HG03354 (cell line): Measurements from ENCODE around the gene SLC9A5.

Experiments
- ATAC-seq: cut with Tn5 transposase; IDR thresholded peaks from one replicate; pipeline ENCODE4 v1.9.1; 2021; ENCODE audit warnings: mild to moderate bottlenecking; ENCODE audit not compliant: unreplicated experiment, poor library complexity, severe bottlenecking

The SLC9A5 gene

GRCh38 chr16:67248401-67249177, at the start of gene SLC9A5:
TSS of gene SLC9A5 (plus strand) at chr16:67248979. CDS start at chr16:67249015, 36 bp downstream.
- ATAC-seq, result no peak

GRCh38 chr16:67199011-67199807, 49.6 kb upstream of the SLC9A5 start, which contains the start of gene ELMO3:
TSS of gene ELMO3 (plus strand) at chr16:67199131. CDS start at chr16:67199327, 196 bp downstream.
- ATAC-seq, result no peak

GRCh38 chr16:67199808-67200198, 49.0 kb upstream of the SLC9A5 start:
- ATAC-seq, result no peak

GRCh38 chr16:67200491-67200890, 48.3 kb upstream of the SLC9A5 start:
- ATAC-seq, result no peak

- no peak for ATAC-seq
Measured at GRCh38 chr16:67201411-67202345, 47.1 kb upstream of the SLC9A5 start.

GRCh38 chr16:67202426-67202825, 46.4 kb upstream of the SLC9A5 start:
- ATAC-seq, result no peak

- ATAC-seq, result no peak
Measured at GRCh38 chr16:67202956-67203493, 45.8 kb upstream of the SLC9A5 start.

- ATAC-seq, result no peak
Measured at GRCh38 chr16:67204076-67204475, 44.7 kb upstream of the SLC9A5 start.

GRCh38 chr16:67206129-67206837, 42.5 kb upstream of the SLC9A5 start:
- ATAC-seq, result no peak

GRCh38 chr16:67206838-67207248, 41.9 kb upstream of the SLC9A5 start:
- no peak for ATAC-seq

- no peak for ATAC-seq
Measured at GRCh38 chr16:67207249-67208091, 41.3 kb upstream of the SLC9A5 start.

GRCh38 chr16:67208154-67208896, 40.5 kb upstream of the SLC9A5 start:
- no peak for ATAC-seq

- no peak for ATAC-seq
Measured at GRCh38 chr16:67209565-67209964, 39.2 kb upstream of the SLC9A5 start.

GRCh38 chr16:67210069-67210937, 38.5 kb upstream of the SLC9A5 start:
- ATAC-seq, result no peak

GRCh38 chr16:67211674-67212073, 37.1 kb upstream of the SLC9A5 start:
- ATAC-seq, result no peak

GRCh38 chr16:67212766-67213165, 36.0 kb upstream of the SLC9A5 start:
- ATAC-seq, result no peak
